Measurements from ENCODE around the gene MEPCE. TPM values are rescaled to one million over a fixed set of nuclear protein-coding genes. Genes with fewer than 3 reads are reported as not detected.

MEPCE gene
- total RNA-seq, 1 experiment from 2014 or later = 72.1 TPM

GRCh38 chr7:100472121-100472851 is 42.7 kb downstream of the MEPCE start:
- no peak for DNase-seq (ENCODE audit: low read depth, low spot score)
- Histone ChIP-seq H3K27me3 (ENCODE audit: control insufficient read depth, insufficient read depth, low read length) (no peaks in the 10 kb centered on the region), H3K36me3 (ENCODE audit: control insufficient read depth, insufficient read depth, low read length) (no peaks in the 10 kb centered on the region; the same call in 1 of the 2 replicates), H3K4me3 (ENCODE audit: low read depth in 2 of 2, low read length in 2 of 2) (no peak overlapping the region), H3K9me3 (ENCODE audit: control insufficient read depth, insufficient read depth, low read depth, low read length) (no peaks in the 10 kb centered on the region), H3K4me1 (ENCODE audit: control insufficient read depth, insufficient read depth, low read length) (peaks cover 35% of the 10 kb centered on the region), H3K27ac (ENCODE audit: low read length) (no peak overlapping the region)
- intact Hi-C loops (cut with micrococcal nuclease; ENCODE audit: unreplicated experiment) (no loop called here), in situ Hi-C loops (cut with HindIII; ENCODE audit: low pct_unique_long_range_greater_than_20kb, low sequenced_read_pairs) (no loop called here)
- ChIA-PET POLR2A (interaction anchor here (0.6 kb wide), 1 partner anchor 119 kb away, joined by 4 read pairs; no protein-coding TSS in a partner anchor), CTCF (interaction anchor here (0.6 kb wide), 1 partner anchor 78 kb away, joined by 4 read pairs; no protein-coding TSS in a partner anchor)
- ATAC-seq = no peak
- TF ChIP-seq REST (IDR thresholded peaks at IDR 0.05; ENCODE audit: insufficient read depth in 1 of 2, low read depth in 2 of 2, low read length in 1 of 2) = no peak
- TF ChIP-seq SIN3A (IDR thresholded peaks at IDR 0.05; ENCODE audit: borderline replicate concordance, insufficient read depth, low read depth, low read length) = no peak
- no peak for TF ChIP-seq POLR2AphosphoS5 (IDR thresholded peaks at IDR 0.05; ENCODE audit: low read depth, low read length)
- TF ChIP-seq CTCF (IDR thresholded peaks at IDR 0.05) = no peak
- TF ChIP-seq TCF7L2 (IDR thresholded peaks at IDR 0.05; ENCODE audit: low read depth, low read length) = no peak
- no TSS peak for BruUV-seq (replicated peaks)

- no peaks in the 10 kb centered on the region for H3K9me3 ChIP-seq (ENCODE audit: control insufficient read depth, insufficient read depth, low read depth, low read length)
- intact Hi-C loops (cut with micrococcal nuclease; ENCODE audit: unreplicated experiment) = no loop called here
- ChIA-PET POLR2A (interaction anchor here (0.6 kb wide), 1 partner anchor 118 kb away, joined by 4 read pairs; no protein-coding TSS in a partner anchor), CTCF (no interaction called here)
- H3K4me1 ChIP-seq (ENCODE audit: control insufficient read depth, insufficient read depth, low read length) = peaks cover 35% of the 10 kb centered on the region
- H3K27ac ChIP-seq (ENCODE audit: low read length) = peak overlapping the region; percentile 40; the same call in 1 of the 2 replicates
- BruUV-seq (replicated peaks) = no TSS peak
- no peak overlapping the region for H3K4me3 ChIP-seq (ENCODE audit: low read depth in 2 of 2, low read length in 2 of 2)
- no peak for TF ChIP-seq SIN3A (IDR thresholded peaks at IDR 0.05; ENCODE audit: borderline replicate concordance, insufficient read depth, low read depth, low read length)
- no peak for TF ChIP-seq POLR2AphosphoS5 (IDR thresholded peaks at IDR 0.05; ENCODE audit: low read depth, low read length)
- TF ChIP-seq REST (IDR thresholded peaks at IDR 0.05; ENCODE audit: insufficient read depth in 1 of 2, low read depth in 2 of 2, low read length in 1 of 2) = no peak
- TF ChIP-seq CTCF (IDR thresholded peaks at IDR 0.05) = no peak
- TF ChIP-seq TCF7L2 (IDR thresholded peaks at IDR 0.05; ENCODE audit: low read depth, low read length) = no peak
- no peak for ATAC-seq
- in situ Hi-C loops (cut with HindIII; ENCODE audit: low pct_unique_long_range_greater_than_20kb, low sequenced_read_pairs) = no loop called here
- H3K27me3 ChIP-seq (ENCODE audit: control insufficient read depth, insufficient read depth, low read length) = no peaks in the 10 kb centered on the region
- DNase-seq (ENCODE audit: low read depth, low spot score) = no peak
- no peaks in the 10 kb centered on the region; the same call in 1 of the 2 replicates for H3K36me3 ChIP-seq (ENCODE audit: control insufficient read depth, insufficient read depth, low read length)
Measured at GRCh38 chr7:100472854-100473499, 43.3 kb downstream of the MEPCE start.
